Loucy (cell line): ENCODE measurements around the gene RCAN1.
A peak's percentile ranks its signal among the peaks of the same experiment; 100 is the strongest.

Source experiments
- H2AFZ ChIP-seq: fragments of 200-600 bp; sonication (generic); 2 replicates; pipeline ENCODE4 v1.6.0; 2016; ENCODE audit warnings: antibody characterized with exemption, mild to moderate bottlenecking, low read length, moderate library complexity
- H3F3A ChIP-seq: fragments of 200-600 bp; 2 replicates; pipeline ENCODE4 v1.6.0; 2016; ENCODE audit warnings: antibody characterized with exemption, low read depth, mild to moderate bottlenecking
- H3K27me3 ChIP-seq: fragments of 200-600 bp; sonication (generic); 2 replicates; pipeline ENCODE4 v1.6.1; 2014; ENCODE audit warnings: low read length, mild to moderate bottlenecking; ENCODE audit not compliant: insufficient read depth, poor library complexity, severe bottlenecking
- H3K36me3 ChIP-seq: fragments of 200-600 bp; sonication (generic); 2 replicates; pipeline ENCODE4 v1.6.1; 2016; ENCODE audit warnings: low read length; ENCODE audit not compliant: insufficient read depth
- H3K4me1 ChIP-seq: fragments of 200-600 bp; sonication (generic); 2 replicates; pipeline ENCODE4 v1.5.1; 2014; ENCODE audit warnings: low read length, mild to moderate bottlenecking; ENCODE audit not compliant: insufficient read depth, poor library complexity, severe bottlenecking
- H3K4me2 ChIP-seq: fragments of 200-600 bp; sonication (generic); 2 replicates; pipeline ENCODE4 v1.6.0; 2014; ENCODE audit warnings: antibody characterized with exemption, low read length, low read depth, mild to moderate bottlenecking; ENCODE audit not compliant: poor library complexity, severe bottlenecking
- H3K4me3 ChIP-seq: fragments of 200-600 bp; sonication (generic); 2 replicates; pipeline ENCODE4 v1.5.1; 2014; ENCODE audit warnings: low read length, mild to moderate bottlenecking, mixed read lengths; ENCODE audit not compliant: poor library complexity, severe bottlenecking
- H3K79me2 ChIP-seq: fragments of 200-600 bp; sonication (generic); 2 replicates; pipeline ENCODE4 v1.6.1; 2014; ENCODE audit warnings: low read length; ENCODE audit not compliant: insufficient read depth
- H3K9ac ChIP-seq: fragments of 200-600 bp; sonication (generic); 2 replicates; pipeline ENCODE4 v1.6.0; 2014; ENCODE audit warnings: mild to moderate bottlenecking, low read depth, low read length, moderate library complexity; ENCODE audit not compliant: poor library complexity, severe bottlenecking
- H3K9me2 ChIP-seq: fragments of 200-600 bp; sonication (generic); replicated peaks from 2 replicates; pipeline ENCODE4 v1.6.1; 2016; ENCODE audit warnings: low read depth, low read length, mixed read lengths
- H3K9me3 ChIP-seq: fragments of 200-600 bp; sonication (generic); 2 replicates; pipeline ENCODE4 v1.6.1; 2014; ENCODE audit warnings: mild to moderate bottlenecking, antibody characterized with exemption, low read length, low read depth; ENCODE audit not compliant: insufficient read depth
- H4K20me1 ChIP-seq: fragments of 200-600 bp; sonication (generic); 2 replicates; pipeline ENCODE4 v1.6.0; 2014; ENCODE audit warnings: antibody characterized with exemption, low read length, mild to moderate bottlenecking; ENCODE audit not compliant: insufficient read depth, poor library complexity, severe bottlenecking
- EZH2phosphoT487 ChIP-seq: fragments of 200-600 bp; IDR thresholded peaks from 2 replicates; pipeline ENCODE4 v1.6.1; 2018; ENCODE audit warnings: antibody characterized with exemption, mild to moderate bottlenecking, moderate library complexity, borderline replicate concordance
- TF ChIP-seq, protein P1 (sequence below): fragments of 200-600 bp; sonication (generic); conservative IDR thresholded peaks from 2 replicates; pipeline ENCODE4 v1.5.1; 2014; ENCODE audit warnings: mild to moderate bottlenecking, antibody characterized with exemption, low read length

The RCAN1 gene

GRCh38 chr21:34544032-34544496 lies 70.8 kb downstream of the RCAN1 start:
- no peaks in the 10 kb centered on the region for H3K27me3 ChIP-seq
- H3K9me2 ChIP-seq, result no peaks in the 10 kb centered on the region
- no peaks in the 10 kb centered on the region for H3K9me3 ChIP-seq
- no peaks in the 10 kb centered on the region for H3F3A ChIP-seq
- H3K4me2 ChIP-seq, result no peak overlapping the region
- no peak overlapping the region for H3K9ac ChIP-seq
- TF ChIP-seq, protein P1, sequence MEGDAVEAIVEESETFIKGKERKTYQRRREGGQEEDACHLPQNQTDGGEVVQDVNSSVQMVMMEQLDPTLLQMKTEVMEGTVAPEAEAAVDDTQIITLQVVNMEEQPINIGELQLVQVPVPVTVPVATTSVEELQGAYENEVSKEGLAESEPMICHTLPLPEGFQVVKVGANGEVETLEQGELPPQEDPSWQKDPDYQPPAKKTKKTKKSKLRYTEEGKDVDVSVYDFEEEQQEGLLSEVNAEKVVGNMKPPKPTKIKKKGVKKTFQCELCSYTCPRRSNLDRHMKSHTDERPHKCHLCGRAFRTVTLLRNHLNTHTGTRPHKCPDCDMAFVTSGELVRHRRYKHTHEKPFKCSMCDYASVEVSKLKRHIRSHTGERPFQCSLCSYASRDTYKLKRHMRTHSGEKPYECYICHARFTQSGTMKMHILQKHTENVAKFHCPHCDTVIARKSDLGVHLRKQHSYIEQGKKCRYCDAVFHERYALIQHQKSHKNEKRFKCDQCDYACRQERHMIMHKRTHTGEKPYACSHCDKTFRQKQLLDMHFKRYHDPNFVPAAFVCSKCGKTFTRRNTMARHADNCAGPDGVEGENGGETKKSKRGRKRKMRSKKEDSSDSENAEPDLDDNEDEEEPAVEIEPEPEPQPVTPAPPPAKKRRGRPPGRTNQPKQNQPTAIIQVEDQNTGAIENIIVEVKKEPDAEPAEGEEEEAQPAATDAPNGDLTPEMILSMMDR, result peak; percentile 71
- no peak for TF ChIP-seq EZH2phosphoT487
- no peak overlapping the region for H2AFZ ChIP-seq
- H3K79me2 ChIP-seq, result no peaks in the 10 kb centered on the region
- H3K4me1 ChIP-seq, result peaks cover 12% of the 10 kb centered on the region
- H3K4me3 ChIP-seq, result no peak overlapping the region
- H4K20me1 ChIP-seq, result no peaks in the 10 kb centered on the region
- H3K36me3 ChIP-seq, result no peaks in the 10 kb centered on the region

GRCh38 chr21:34543017-34543416 lies 71.9 kb downstream of the RCAN1 start:
- no peaks in the 10 kb centered on the region for H3K79me2 ChIP-seq
- no peaks in the 10 kb centered on the region for H3K9me2 ChIP-seq
- H3K36me3 ChIP-seq, result no peaks in the 10 kb centered on the region
- H3K4me3 ChIP-seq, result no peak overlapping the region
- no peak overlapping the region for H3K9ac ChIP-seq
- no peaks in the 10 kb centered on the region for H3K27me3 ChIP-seq
- H2AFZ ChIP-seq, result no peak overlapping the region
- H3K4me1 ChIP-seq, result peaks cover 12% of the 10 kb centered on the region
- H3F3A ChIP-seq, result no peaks in the 10 kb centered on the region
- H3K4me2 ChIP-seq, result no peak overlapping the region
- no peaks in the 10 kb centered on the region for H3K9me3 ChIP-seq
- H4K20me1 ChIP-seq, result no peaks in the 10 kb centered on the region
- no peak for TF ChIP-seq EZH2phosphoT487
- TF ChIP-seq, protein P1, result no peak

- no peaks in the 10 kb centered on the region for H3F3A ChIP-seq
- H3K9ac ChIP-seq, result no peak overlapping the region
- H3K79me2 ChIP-seq, result no peaks in the 10 kb centered on the region
- H3K9me2 ChIP-seq, result no peaks in the 10 kb centered on the region
- peaks cover 3% of the 10 kb centered on the region for H3K4me1 ChIP-seq
- no peaks in the 10 kb centered on the region for H3K27me3 ChIP-seq
- H2AFZ ChIP-seq, result no peak overlapping the region
- no peak overlapping the region for H3K4me2 ChIP-seq
- no peaks in the 10 kb centered on the region for H3K36me3 ChIP-seq
- H4K20me1 ChIP-seq, result no peaks in the 10 kb centered on the region
- TF ChIP-seq EZH2phosphoT487, result no peak
- TF ChIP-seq, protein P1, result no peak
- no peaks in the 10 kb centered on the region for H3K9me3 ChIP-seq
- no peak overlapping the region for H3K4me3 ChIP-seq
Observed at GRCh38 chr21:34540206-34540605, 74.7 kb downstream of the RCAN1 start.
